GM21786 (cell line): ENCODE data around the gene DYNC1LI1.

Experiments
- ATAC-seq: cut with Tn5 transposase; IDR thresholded peaks from one replicate; pipeline ENCODE4 v1.9.1; 2021; ENCODE audit not compliant: unreplicated experiment

DYNC1LI1 gene

GRCh38 chr3:32493437-32494414 is 76.9 kb downstream of the DYNC1LI1 start:
- peak; percentile 85 for ATAC-seq

- ATAC-seq: no peak
These were observed 77.8 kb downstream of the DYNC1LI1 start for GRCh38 chr3:32492684-32493436.

- ATAC-seq: no peak
These were observed 82.1 kb downstream of the DYNC1LI1 start for GRCh38 chr3:32488474-32489008.

GRCh38 chr3:32487781-32488473 is 82.7 kb downstream of the DYNC1LI1 start:
- no peak for ATAC-seq

- no peak for ATAC-seq
These were observed 86.2 kb downstream of the DYNC1LI1 start for GRCh38 chr3:32484436-32484835.

- no peak for ATAC-seq
These were observed 86.9 kb downstream of the DYNC1LI1 start for GRCh38 chr3:32483772-32484171.

GRCh38 chr3:32482693-32483092 is 88.0 kb downstream of the DYNC1LI1 start:
- no peak for ATAC-seq

GRCh38 chr3:32481791-32482631 is 88.6 kb downstream of the DYNC1LI1 start:
- no peak for ATAC-seq

- no peak for ATAC-seq
These were observed 90.1 kb downstream of the DYNC1LI1 start for GRCh38 chr3:32480604-32481003.
